DND-41 (cell line): Measurements from ENCODE around the gene PAK1.
A peak's percentile ranks its signal among the peaks of the same experiment; 100 is the strongest.

Source experiments
- ATAC-seq: fragments of 200-7000 bp; cut with Tn5 transposase; 3 replicates; pipeline ENCODE4 v1.9.1; 2021; ENCODE audit warnings: low read depth; ENCODE audit not compliant: insufficient read depth
- DNase-seq: peaks from one replicate; pipeline ENCODE4 v3.0.0-alpha.2; 2020
- H2AFZ ChIP-seq: 2 replicates; pipeline ENCODE4 v1.6.0; 2012; ENCODE audit warnings: low read depth, low read length
- H3K27ac ChIP-seq: 2 replicates; pipeline ENCODE4 v1.5.1; 2012; ENCODE audit warnings: low read length, inconsistent platforms
- H3K27me3 ChIP-seq: fragments of 200-600 bp; sonication (generic); 2 replicates; pipeline ENCODE4 v1.6.0; 2012; ENCODE audit warnings: low read length, mild to moderate bottlenecking, inconsistent platforms; ENCODE audit not compliant: insufficient read depth, poor library complexity
- H3K36me3 ChIP-seq: 2 replicates; pipeline ENCODE4 v1.5.1; 2012; ENCODE audit warnings: low read length, inconsistent platforms; ENCODE audit not compliant: insufficient read depth
- H3K4me1 ChIP-seq: 2 replicates; pipeline ENCODE4 v1.5.1; 2012; ENCODE audit warnings: mild to moderate bottlenecking, low read length; ENCODE audit not compliant: insufficient read depth
- H3K4me2 ChIP-seq: 2 replicates; pipeline ENCODE4 v1.6.0; 2012; ENCODE audit warnings: mild to moderate bottlenecking, moderate library complexity, low read length, inconsistent platforms; ENCODE audit not compliant: insufficient read depth
- H3K4me3 ChIP-seq, 2 experiments: fragments of 200-600 bp in 1 of 2; shearing (Covaris generic) in 1 of 2; 2 replicates each; pipeline ENCODE4 v1.5.1; 2012 to 2016; ENCODE audit warnings: inconsistent platforms in 2 of 2, low read length in 2 of 2, mild to moderate bottlenecking in 2 of 2, low read depth in 1 of 2, moderate library complexity in 1 of 2
- H3K79me2 ChIP-seq: 2 replicates; pipeline ENCODE4 v1.6.0; 2012; ENCODE audit warnings: low read length, inconsistent platforms; ENCODE audit not compliant: insufficient read depth
- H3K9ac ChIP-seq: 2 replicates; pipeline ENCODE4 v1.6.0; 2012; ENCODE audit warnings: low read depth, mild to moderate bottlenecking, inconsistent platforms, low read length, moderate library complexity
- H3K9me3 ChIP-seq: 2 replicates; pipeline ENCODE4 v1.5.1; 2012; ENCODE audit warnings: low read length, moderate library complexity, mild to moderate bottlenecking, inconsistent platforms; ENCODE audit not compliant: insufficient read depth, severe bottlenecking
- H4K20me1 ChIP-seq: 2 replicates; pipeline ENCODE4 v1.6.0; 2012; ENCODE audit warnings: low read length; ENCODE audit not compliant: insufficient read depth
- EZH2 ChIP-seq: IDR thresholded peaks from 3 replicates; pipeline ENCODE4 v1.6.1; 2012; ENCODE audit warnings: borderline replicate concordance, low read depth, mild to moderate bottlenecking, moderate library complexity, low read length, inconsistent platforms; ENCODE audit not compliant: severe bottlenecking
- TF ChIP-seq, protein P1 (sequence below): IDR thresholded peaks from 2 replicates; pipeline ENCODE4 v1.5.1; 2012; ENCODE audit warnings: borderline replicate concordance, low read length, moderate library complexity, mild to moderate bottlenecking; ENCODE audit not compliant: poor library complexity, severe bottlenecking; ENCODE audit errors: extremely low read depth

PAK1 gene

GRCh38 chr11:77508019-77508418 is 34.1 kb upstream of the PAK1 start:
- no peaks in the 10 kb centered on the region for H3K79me2 ChIP-seq
- no peak overlapping the region for H3K4me2 ChIP-seq
- TF ChIP-seq EZH2, result no peak
- TF ChIP-seq, protein P1, sequence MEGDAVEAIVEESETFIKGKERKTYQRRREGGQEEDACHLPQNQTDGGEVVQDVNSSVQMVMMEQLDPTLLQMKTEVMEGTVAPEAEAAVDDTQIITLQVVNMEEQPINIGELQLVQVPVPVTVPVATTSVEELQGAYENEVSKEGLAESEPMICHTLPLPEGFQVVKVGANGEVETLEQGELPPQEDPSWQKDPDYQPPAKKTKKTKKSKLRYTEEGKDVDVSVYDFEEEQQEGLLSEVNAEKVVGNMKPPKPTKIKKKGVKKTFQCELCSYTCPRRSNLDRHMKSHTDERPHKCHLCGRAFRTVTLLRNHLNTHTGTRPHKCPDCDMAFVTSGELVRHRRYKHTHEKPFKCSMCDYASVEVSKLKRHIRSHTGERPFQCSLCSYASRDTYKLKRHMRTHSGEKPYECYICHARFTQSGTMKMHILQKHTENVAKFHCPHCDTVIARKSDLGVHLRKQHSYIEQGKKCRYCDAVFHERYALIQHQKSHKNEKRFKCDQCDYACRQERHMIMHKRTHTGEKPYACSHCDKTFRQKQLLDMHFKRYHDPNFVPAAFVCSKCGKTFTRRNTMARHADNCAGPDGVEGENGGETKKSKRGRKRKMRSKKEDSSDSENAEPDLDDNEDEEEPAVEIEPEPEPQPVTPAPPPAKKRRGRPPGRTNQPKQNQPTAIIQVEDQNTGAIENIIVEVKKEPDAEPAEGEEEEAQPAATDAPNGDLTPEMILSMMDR, result no peak
- no peaks in the 10 kb centered on the region for H3K27me3 ChIP-seq
- no peaks in the 10 kb centered on the region for H3K4me1 ChIP-seq
- DNase-seq (no peak), ATAC-seq (no peak)
- no peak overlapping the region for H2AFZ ChIP-seq
- H3K4me3 ChIP-seq, result no peak overlapping the region
- no peaks in the 10 kb centered on the region for H4K20me1 ChIP-seq
- H3K9ac ChIP-seq, result no peak overlapping the region
- H3K9me3 ChIP-seq, result no peaks in the 10 kb centered on the region
- H3K36me3 ChIP-seq, result no peaks in the 10 kb centered on the region
- H3K27ac ChIP-seq, result no peak overlapping the region

DNA sequence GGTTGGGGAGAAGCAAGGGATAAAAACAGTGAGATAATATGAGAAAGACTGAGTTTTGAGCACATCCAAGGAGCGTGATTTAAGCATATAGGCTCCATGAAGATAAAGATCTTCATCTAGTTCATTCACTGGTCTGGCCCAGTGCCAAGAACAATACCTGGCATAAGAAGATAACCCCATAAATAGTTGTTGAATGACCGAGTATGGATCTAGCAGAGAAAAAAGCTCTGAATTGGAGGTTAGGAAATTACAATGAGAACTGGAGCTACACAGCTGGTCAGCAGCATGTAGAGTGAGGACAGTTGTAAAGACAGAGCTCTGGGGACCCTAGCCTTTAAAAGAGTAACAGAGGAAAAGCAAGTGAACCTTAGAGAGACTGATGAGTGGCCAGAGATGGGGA is 33.0 kb upstream of the PAK1 start:
- Histone ChIP-seq H3K79me2 (no peaks in the 10 kb centered on the region), H3K4me1 (no peaks in the 10 kb centered on the region), H3K36me3 (no peaks in the 10 kb centered on the region), H3K9ac (no peak overlapping the region), H3K4me3 (no peak overlapping the region), H4K20me1 (no peaks in the 10 kb centered on the region), H3K4me2 (no peak overlapping the region), H3K9me3 (no peaks in the 10 kb centered on the region), H2AFZ (no peak overlapping the region), H3K27me3 (no peaks in the 10 kb centered on the region), H3K27ac (no peak overlapping the region)
- ATAC-seq, result no peak
- no peak for TF ChIP-seq EZH2
- TF ChIP-seq, protein P1, result no peak
- peak; percentile 7 for DNase-seq

DNA sequence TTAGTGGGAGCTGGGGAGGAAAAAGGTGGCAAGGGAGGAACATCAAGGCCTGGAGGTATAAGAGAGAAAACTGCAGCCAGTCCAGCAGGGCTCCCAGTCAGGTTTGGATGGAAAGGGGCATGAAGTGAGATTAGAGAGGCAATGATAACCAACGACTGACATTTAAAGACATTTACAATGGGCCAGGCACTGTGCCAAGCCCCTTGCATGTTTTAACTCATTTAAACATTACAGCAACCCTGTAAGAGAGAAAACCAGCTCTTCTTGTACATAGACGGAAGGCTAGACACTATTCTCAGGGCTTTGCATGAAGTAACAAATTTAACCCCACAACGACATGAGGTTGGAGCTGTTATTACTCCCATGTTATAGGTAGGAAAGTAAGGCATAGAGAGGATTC is 32.1 kb upstream of the PAK1 start:
- H3K4me3 ChIP-seq, result no peak overlapping the region
- no peak for DNase-seq
- H3K4me2 ChIP-seq, result no peak overlapping the region
- H3K79me2 ChIP-seq, result no peaks in the 10 kb centered on the region
- ATAC-seq, result no peak
- H2AFZ ChIP-seq, result no peak overlapping the region
- no peaks in the 10 kb centered on the region for H4K20me1 ChIP-seq
- TF ChIP-seq, protein P1, result no peak
- TF ChIP-seq EZH2, result no peak
- no peaks in the 10 kb centered on the region for H3K9me3 ChIP-seq
- H3K27me3 ChIP-seq, result no peaks in the 10 kb centered on the region
- H3K36me3 ChIP-seq, result no peaks in the 10 kb centered on the region
- no peaks in the 10 kb centered on the region for H3K4me1 ChIP-seq
- H3K9ac ChIP-seq, result no peak overlapping the region
- no peak overlapping the region for H3K27ac ChIP-seq

GRCh38 chr11:77503006-77503405 is 29.1 kb upstream of the PAK1 start:
- H3K9me3 ChIP-seq, result no peaks in the 10 kb centered on the region
- DNase-seq (no peak), ATAC-seq (no peak)
- no peak overlapping the region for H3K4me3 ChIP-seq
- no peaks in the 10 kb centered on the region for H4K20me1 ChIP-seq
- no peaks in the 10 kb centered on the region for H3K79me2 ChIP-seq
- no peak overlapping the region for H3K9ac ChIP-seq
- H3K27ac ChIP-seq, result no peak overlapping the region
- no peaks in the 10 kb centered on the region for H3K27me3 ChIP-seq
- no peak for TF ChIP-seq EZH2
- TF ChIP-seq, protein P1, result no peak
- H2AFZ ChIP-seq, result no peak overlapping the region
- no peak overlapping the region for H3K4me2 ChIP-seq
- no peaks in the 10 kb centered on the region for H3K4me1 ChIP-seq
- no peaks in the 10 kb centered on the region for H3K36me3 ChIP-seq
